GM12878 (cell line): ENCODE measurements around the gene CATSPER3.

ENCODE experiments used
- MTA2 ChIP-seq: fragments of 450-650 bp; IDR thresholded peaks from 2 replicates; pipeline ENCODE4 v1.6.1; 2016; ENCODE audit warnings: low read depth, mild to moderate bottlenecking, moderate library complexity
- NFXL1 ChIP-seq: fragments of 450-650 bp; IDR thresholded peaks from 2 replicates; pipeline ENCODE4 v1.6.1; 2017; ENCODE audit warnings: antibody characterized with exemption, mild to moderate bottlenecking, borderline replicate concordance
- SMC3 ChIP-seq: IDR thresholded peaks from 2 replicates; pipeline ENCODE4 v1.6.1; 2011; ENCODE audit warnings: low read length, improper control_type of control experiment, borderline replicate concordance
- ZBTB33 ChIP-seq: fragments of 450-650 bp; IDR thresholded peaks from 2 replicates; pipeline ENCODE4 v1.6.1; 2017; ENCODE audit warnings: mild to moderate bottlenecking
- TF ChIP-seq, protein P1 (sequence below), 3 experiments: IDR thresholded peaks in 2 of 3; conservative IDR thresholded peaks in 1 of 3; 2 replicates each; pipeline ENCODE4 v1.5.1; 2011; ENCODE audit warnings: low read depth in 3 of 3, low read length in 3 of 3, mild to moderate bottlenecking in 3 of 3, control low read depth in 2 of 3, moderate library complexity in 2 of 3, inconsistent platforms in 1 of 3, mixed read lengths in 1 of 3; ENCODE audit not compliant: control insufficient read depth in 2 of 3, insufficient read depth in 1 of 3; ENCODE audit errors: extremely low read depth in 1 of 3

DNA sequence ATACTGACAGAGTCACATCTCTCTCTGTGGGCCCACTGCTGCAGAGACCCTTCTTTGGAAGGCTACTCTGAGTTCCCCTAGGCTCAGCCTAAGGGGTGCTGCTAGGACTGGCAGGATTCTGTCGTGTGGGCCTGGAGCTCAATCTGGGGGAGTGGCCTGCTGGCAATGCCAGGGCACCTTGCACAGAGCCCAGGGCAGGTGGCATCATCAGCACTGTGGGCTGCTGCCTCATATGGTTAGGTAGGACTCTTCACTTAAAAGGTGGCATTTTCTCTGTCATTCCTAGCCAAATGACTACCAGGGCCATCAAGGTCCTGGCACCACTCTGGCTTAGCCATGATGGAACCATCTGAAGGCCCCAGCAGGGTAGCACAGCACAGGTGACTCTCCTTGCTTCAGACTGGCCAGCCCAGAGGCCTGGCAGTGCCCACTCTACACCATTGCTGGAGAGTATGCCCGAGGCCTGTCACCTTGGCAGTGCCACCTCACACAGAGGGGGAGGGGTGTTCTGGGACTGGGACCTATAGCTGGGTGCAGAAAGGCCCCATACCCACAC lies 44.4 kb downstream of the CATSPER3 start:
- TF ChIP-seq, protein P1, sequence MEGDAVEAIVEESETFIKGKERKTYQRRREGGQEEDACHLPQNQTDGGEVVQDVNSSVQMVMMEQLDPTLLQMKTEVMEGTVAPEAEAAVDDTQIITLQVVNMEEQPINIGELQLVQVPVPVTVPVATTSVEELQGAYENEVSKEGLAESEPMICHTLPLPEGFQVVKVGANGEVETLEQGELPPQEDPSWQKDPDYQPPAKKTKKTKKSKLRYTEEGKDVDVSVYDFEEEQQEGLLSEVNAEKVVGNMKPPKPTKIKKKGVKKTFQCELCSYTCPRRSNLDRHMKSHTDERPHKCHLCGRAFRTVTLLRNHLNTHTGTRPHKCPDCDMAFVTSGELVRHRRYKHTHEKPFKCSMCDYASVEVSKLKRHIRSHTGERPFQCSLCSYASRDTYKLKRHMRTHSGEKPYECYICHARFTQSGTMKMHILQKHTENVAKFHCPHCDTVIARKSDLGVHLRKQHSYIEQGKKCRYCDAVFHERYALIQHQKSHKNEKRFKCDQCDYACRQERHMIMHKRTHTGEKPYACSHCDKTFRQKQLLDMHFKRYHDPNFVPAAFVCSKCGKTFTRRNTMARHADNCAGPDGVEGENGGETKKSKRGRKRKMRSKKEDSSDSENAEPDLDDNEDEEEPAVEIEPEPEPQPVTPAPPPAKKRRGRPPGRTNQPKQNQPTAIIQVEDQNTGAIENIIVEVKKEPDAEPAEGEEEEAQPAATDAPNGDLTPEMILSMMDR (IDR thresholded peaks at IDR 0.05 in 2 of 3, conservative IDR thresholded peaks at IDR 0.05 in 1 of 3; ENCODE audit: control insufficient read depth in 2 of 3, extremely low read depth in 1 of 3, insufficient read depth in 1 of 3, low read depth in 3 of 3, low read length in 3 of 3), result no peak
- TF ChIP-seq SMC3 (no peak), ZBTB33 (no peak), NFXL1 (no peak), MTA2 (no peak)
